Measurements from ENCODE around the gene ASPHD1.
"Not testable (repeated sequence)": the region's sequence is repeated elsewhere in the genome, so short reads cannot be mapped to it uniquely, and the experiment has no call there.

The ASPHD1 gene

DNA sequence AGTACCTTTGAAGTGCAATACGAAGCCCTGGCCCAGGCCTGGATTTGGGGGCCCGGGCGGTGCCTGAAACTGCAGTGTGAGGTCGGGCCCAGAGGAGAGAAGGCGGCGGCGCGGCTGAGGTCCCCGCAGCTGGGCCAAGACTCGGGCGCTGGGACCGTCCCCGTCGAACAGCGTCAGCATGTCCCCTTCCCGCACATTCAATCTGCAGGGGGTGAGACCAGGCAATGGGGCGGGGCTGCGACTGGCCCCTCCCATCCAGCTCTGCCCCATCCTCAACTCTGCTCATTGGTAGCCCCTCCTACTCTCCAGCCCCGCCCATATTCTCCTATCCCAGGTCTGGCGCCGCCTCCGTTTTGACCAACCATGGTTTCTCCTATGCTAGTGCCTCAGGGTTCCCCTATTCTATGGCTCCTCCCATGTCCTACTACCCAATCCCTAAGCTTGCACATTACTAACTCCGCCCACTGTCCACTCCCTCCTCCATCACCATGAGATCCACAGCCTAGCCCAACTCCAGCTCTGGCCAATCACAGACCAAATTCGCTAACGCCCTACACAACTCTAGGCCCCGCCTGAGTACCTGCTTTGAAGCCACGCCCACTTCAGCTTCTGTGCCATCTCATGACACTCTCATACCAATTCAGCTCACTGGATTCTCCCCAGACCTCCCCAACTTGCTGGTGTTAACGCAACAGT is 22.9 kb upstream of the ASPHD1 start:
- no peak for DNase-seq (ENCODE audit: low read depth in 2 of 2)

- DNase-seq (ENCODE audit: low read depth in 2 of 2), result no peak
Observed at GRCh38 chr16:29878172-29878571, 22.1 kb upstream of the ASPHD1 start.

- DNase-seq (ENCODE audit: low read depth in 2 of 2), result no peak
Observed at GRCh38 chr16:29881050-29881449, 19.2 kb upstream of the ASPHD1 start.

DNA sequence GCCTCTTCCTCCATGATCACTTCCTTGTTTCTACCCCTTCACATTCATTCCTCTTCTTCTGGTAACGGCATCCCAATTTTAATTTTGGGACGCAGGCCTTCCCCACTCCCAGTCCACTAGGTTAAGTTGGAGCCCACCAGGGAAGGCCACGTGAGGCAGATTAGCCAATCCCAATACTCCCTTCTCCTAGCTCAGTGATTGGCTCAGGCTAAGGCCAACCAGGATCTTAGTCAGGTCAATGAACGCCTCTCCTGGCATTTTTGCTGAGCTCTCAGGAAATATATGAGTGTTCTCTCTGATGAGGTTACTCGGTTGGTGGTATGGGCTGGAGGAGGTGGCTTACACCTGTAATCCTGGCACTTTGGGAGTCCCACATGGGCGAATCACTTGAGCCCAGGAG is 16.3 kb upstream of the ASPHD1 start:
- DNase-seq (ENCODE audit: low read depth in 2 of 2), result no peak

DNA sequence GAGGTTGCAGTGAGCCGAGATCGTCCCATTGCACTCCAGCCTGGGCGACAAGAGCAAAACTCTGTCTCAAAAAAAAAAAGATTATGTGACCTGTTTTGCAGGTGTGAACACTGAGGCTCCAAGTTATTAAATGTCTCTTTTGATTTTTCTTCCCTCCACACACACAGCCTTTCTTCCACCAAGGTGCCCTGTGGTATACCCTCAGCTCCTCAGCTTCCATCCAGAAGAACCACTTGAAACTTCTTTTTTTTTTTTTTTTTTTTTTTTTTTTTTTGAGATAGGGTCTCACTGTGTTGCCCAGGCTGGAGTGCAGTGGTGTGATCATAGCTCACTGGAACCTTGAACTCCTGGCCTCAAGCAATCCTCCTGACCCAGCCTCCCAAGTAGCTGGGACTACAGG is 10.9 kb upstream of the ASPHD1 start:
- DNase-seq (ENCODE audit: low read depth in 2 of 2), result not testable (repeated sequence)

DNA sequence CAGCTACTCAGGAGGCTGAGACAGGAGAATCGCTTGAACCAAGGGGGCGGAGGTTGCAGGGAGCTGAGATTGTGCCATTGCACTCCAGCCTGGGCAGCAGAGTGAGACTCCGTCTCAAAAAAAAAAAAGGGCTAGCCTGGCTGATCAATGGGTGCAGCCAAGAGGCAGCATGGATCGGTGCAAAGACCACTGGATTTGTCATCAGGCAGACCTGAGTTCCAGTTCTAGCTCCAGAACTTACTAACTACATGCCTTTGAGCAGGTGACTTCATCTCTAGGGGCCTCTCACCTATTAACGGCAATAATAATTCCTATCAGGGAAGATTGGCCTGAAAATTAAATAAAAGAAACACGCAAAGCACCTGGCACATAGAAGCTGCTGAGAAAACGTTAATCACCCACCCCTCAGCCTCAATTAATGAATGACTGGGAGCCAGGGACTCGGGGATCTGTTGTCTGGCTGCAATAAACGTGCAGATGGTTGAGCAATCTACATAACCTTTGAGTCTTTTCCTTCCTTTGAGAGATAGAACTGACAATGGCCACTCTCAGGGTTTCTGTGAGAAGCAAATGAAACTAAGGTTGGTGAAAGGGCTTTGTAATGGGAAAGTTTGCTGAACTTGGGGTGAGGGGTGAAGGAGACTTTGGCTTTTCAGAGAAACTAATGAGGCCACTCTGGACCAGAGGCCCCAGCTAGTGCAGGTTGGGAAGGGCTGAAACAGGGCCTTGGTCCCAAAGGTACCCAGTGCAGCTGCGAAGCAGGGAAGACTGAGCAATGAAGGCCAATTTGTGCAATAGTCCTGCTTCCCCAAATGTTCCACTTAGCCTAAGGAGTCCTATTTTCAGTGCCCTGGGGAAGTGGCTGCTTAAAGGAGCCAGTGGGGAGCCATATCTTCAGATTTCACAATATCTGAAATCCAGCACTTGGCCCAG is 8.5 kb upstream of the ASPHD1 start:
- DNase-seq (ENCODE audit: low read depth in 2 of 2), result no peak

- DNase-seq (ENCODE audit: low read depth in 2 of 2), result no peak
Observed at GRCh38 chr16:29892458-29892813, 7.9 kb upstream of the ASPHD1 start.

DNA sequence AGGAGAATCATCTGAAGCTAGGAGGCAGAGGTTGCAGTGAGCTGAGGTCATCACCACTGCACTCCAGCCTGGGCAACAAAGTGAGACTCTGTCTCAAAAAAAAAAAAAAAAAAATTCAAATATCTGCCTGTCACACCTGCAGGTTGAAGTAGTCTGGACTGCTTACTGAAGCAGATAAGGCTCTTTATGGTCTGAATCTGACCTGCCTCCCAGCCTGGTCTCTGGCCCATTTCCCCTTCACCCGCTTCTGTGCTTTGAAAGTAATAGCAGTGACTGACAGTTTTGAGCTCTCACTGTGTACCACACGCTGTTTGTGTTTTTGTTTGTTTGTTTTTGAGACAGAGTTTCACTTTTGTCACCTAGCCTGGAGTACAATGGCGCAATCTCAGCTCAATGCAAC is 6.7 kb upstream of the ASPHD1 start:
- no peak for DNase-seq (ENCODE audit: low read depth in 2 of 2)

DNA sequence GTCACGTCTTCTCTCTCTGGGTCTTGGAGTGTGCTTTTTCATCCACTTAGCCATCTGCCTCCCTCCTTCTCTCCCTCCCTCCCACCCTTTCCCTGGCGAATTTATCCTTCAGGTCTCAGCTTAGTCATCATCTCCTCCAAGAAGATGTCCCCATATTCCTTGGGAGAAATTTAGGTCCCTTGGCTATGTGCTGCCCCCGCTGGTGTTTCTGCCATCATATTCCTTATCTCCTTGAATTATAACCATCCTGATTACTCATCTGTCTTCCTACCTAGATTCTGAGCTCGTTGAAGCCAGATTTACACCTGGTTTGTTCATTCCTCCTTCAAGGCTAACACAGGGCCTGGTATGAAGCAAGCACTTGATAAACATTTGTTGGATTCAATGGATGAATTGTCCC is 5.9 kb upstream of the ASPHD1 start:
- DNase-seq (ENCODE audit: low read depth in 2 of 2), result no peak

- DNase-seq (ENCODE audit: low read depth in 2 of 2), result no peak
Observed at GRCh38 chr16:29896841-29897240, 3.4 kb upstream of the ASPHD1 start.

GRCh38 chr16:29897333-29897732 is 3.0 kb upstream of the ASPHD1 start:
- DNase-seq (ENCODE audit: low read depth in 2 of 2), result no peak

- no peak for DNase-seq (ENCODE audit: low read depth in 2 of 2)
Observed at GRCh38 chr16:29898135-29898803, 2.0 kb upstream of the ASPHD1 start.

DNA sequence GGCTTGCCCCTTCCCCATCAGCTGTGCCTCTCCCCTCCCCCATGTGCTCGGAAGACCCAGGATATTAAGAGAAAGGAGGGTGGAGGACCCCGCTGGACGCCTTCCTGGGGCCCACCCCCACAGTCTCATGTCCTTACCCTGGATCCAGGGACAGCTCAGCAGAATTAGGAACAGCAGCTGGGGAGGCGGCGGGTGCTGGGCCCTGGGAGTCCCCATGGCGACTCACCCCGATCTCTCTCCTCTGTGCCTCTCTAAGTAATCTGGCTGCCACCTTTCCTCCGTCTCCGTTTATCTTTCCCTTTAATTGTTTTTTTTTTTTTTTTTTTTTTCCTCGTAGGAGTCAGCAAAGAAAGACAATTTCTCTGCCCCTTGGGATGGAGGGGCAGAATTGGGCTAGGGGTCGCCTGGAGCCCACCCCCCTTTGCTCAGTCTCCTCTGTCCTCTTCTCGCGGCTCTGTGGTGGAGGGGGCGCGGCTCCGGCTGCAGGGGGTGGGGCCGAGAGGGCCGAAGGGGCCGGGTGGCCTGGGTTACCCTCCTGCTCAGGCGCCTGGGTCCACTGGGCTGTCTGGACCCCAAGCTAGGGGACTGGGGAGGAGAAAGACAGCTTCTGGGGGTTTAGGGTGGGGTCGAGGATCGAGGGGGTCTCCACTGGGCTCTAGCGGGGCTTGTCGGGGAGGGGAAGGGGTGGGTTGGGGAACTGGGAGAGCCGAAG is 1.3 kb upstream of the ASPHD1 start:
- DNase-seq (ENCODE audit: low read depth in 2 of 2), result no peak

GRCh38 chr16:29899516-29900101 is 679 bp upstream of the ASPHD1 start, which contains the start of gene SEZ6L2:
Gene SEZ6L2 (minus strand): TSS chr16:29899550. CDS start chr16:29899019, 531 bp downstream.
- DNase-seq (ENCODE audit: low read depth in 2 of 2), result peak; percentile 35 to 56

DNA sequence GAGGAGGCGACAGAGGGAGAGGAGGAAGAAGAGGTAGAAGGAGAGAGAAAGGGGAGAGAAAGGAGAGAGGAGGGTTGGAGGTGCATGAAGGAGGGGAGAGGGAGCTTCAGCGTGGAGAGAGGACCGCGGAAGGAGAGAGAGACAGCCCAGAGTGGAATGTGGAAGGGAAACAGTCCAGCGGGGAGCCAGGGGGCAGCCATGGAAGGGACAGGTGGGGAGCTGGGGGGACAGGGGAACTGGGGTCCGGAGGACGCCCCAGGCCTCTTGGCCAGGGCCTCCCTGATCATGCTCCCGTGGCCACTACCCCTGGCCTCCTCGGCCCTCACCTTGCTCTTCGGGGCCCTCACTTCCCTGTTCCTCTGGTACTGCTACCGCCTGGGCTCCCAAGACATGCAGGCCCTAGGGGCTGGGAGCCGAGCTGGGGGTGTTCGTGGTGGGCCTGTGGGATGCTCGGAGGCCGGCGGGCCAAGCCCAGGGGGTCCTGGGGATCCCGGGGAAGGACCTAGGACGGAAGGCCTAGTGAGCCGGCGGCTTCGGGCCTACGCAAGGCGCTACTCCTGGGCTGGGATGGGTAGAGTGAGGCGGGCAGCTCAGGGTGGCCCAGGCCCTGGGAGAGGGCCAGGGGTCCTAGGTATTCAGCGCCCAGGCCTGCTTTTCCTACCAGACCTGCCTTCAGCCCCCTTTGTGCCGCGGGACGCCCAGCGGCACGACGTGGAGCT is 759 bp downstream of the ASPHD1 start:
- DNase-seq (ENCODE audit: low read depth in 2 of 2), result no peak

DNA sequence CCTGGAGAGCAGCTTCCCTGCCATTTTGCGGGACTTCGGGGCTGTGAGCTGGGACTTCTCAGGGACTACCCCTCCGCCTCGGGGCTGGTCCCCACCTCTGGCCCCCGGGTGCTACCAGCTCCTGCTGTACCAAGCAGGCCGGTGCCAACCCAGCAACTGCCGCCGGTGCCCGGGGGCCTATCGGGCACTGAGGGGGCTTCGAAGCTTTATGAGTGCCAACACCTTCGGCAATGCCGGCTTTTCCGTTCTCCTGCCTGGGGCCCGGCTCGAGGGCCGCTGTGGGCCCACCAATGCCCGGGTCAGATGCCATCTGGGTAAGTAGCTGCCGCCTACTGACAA is 1.3 kb downstream of the ASPHD1 start:
- DNase-seq (ENCODE audit: low read depth in 2 of 2), result no peak

DNA sequence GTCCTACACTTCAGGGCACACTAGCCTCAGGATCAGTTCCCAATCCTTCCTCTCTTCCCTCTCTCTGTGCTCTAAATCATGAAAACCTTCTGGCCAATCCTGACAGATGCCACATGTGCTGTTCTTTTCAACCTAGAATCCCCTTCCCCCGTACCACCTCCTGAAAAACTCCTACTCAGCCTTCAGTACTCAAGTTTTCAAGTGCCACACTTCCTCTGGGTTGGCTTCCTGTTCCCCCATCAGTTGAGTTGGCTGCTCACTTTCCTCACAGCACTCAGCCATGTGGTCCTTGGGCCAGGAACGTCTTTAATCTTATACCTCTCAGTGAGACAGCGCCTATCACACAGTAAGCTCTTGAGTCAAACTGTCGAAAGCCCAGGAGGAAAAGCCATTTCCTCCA is 3.3 kb downstream of the ASPHD1 start:
- DNase-seq (ENCODE audit: low read depth in 2 of 2), result no peak

DNA sequence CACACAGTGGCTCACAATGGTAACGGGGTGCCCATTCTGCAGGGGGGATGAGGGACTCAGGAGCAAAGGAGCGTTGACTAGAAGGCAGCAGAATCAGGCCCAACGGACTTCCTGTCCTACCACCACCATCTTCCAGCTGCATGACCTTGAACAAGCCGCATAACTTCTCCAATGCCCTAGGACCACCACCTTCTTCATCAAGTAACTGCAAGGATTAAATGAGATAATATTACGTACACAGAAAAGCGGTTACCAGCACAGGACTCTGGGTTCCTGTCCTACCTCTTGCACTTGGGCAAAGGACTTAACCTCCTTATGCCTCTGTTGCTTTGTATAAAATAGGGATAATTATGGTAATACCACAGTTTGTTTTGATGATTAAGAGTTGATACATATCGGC is 4.7 kb downstream of the ASPHD1 start:
- DNase-seq (ENCODE audit: low read depth in 2 of 2), result no peak

DNA sequence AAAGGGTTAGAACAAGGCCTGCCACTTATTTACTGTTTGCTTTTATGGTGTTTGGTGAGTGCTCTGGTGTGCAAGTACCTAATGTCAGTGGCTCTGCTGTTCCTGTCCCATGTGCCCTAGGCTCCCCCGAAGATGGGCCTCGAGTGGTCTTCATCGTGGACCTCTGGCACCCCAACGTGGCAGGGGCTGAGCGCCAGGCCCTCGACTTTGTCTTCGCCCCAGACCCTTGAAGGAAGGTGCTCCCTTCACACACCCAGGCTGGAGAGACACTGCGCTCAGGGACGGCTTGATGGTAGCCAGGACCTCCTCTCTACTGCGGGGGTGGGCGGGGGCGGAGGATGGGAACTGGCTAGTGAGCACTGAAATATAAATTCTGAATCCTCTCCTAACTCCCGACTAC is 5.4 kb downstream of the ASPHD1 start:
- no peak for DNase-seq (ENCODE audit: low read depth in 2 of 2)

GRCh38 chr16:29906520-29907244 is 6.4 kb downstream of the ASPHD1 start:
- DNase-seq (ENCODE audit: low read depth in 2 of 2), result no peak
